HL-60 (cell line): Measurements from ENCODE around the gene PPP3CA.

Experiments
- DNase-seq, 2 experiments: peaks; one replicate each; pipeline ENCODE4 v3.0.0-alpha.2; 2010 to 2020; ENCODE audit warnings: low read depth in 1 of 2, low spot score in 1 of 2
- H3K27ac ChIP-seq: fragments of 250-450 bp; sonication (Bioruptor Pico); replicated peaks from 2 replicates; pipeline ENCODE4 v1.5.1; 2020; ENCODE audit warnings: mild to moderate bottlenecking, moderate library complexity
- H3K27me3 ChIP-seq: fragments of 250-450 bp; sonication (Bioruptor Pico); 2 replicates; pipeline ENCODE4 v1.5.1; 2021; ENCODE audit warnings: mild to moderate bottlenecking, moderate library complexity; ENCODE audit not compliant: insufficient read depth, poor library complexity, severe bottlenecking
- H3K4me3 ChIP-seq: replicated peaks from 2 replicates; pipeline ENCODE4 v1.5.1; 2011; ENCODE audit warnings: mild to moderate bottlenecking, control low read depth, low read length; ENCODE audit not compliant: insufficient read depth
- CTCF ChIP-seq: IDR thresholded peaks from one replicate; pipeline ENCODE4 v1.5.1; 2011; ENCODE audit warnings: low read length, control low read depth, inconsistent platforms; ENCODE audit not compliant: insufficient read depth
- GABPA ChIP-seq: IDR thresholded peaks from 2 replicates; pipeline ENCODE4 v1.6.1; 2012; ENCODE audit warnings: low read depth
- POLR2AphosphoS5 ChIP-seq: IDR thresholded peaks from 2 replicates; pipeline ENCODE4 v1.6.1; 2012; ENCODE audit warnings: low read depth
- REST ChIP-seq: IDR thresholded peaks from 2 replicates; pipeline ENCODE4 v1.6.1; 2012; ENCODE audit warnings: low read depth; ENCODE audit not compliant: insufficient replicate concordance
- SPI1 ChIP-seq: IDR thresholded peaks from 2 replicates; pipeline ENCODE4 v1.6.1; 2012; ENCODE audit warnings: low read depth, mild to moderate bottlenecking, borderline replicate concordance

The PPP3CA gene

GRCh38 chr4:101065346-101065745, 282.0 kb downstream of the PPP3CA start:
- peak overlapping the region; percentile 73 for H3K27ac ChIP-seq
- no peak overlapping the region for H3K4me3 ChIP-seq
- TF ChIP-seq REST (no peak), GABPA (no peak), SPI1 (no peak), POLR2AphosphoS5 (no peak), CTCF (no peak)
- H3K27me3 ChIP-seq, result no peaks in the 10 kb centered on the region
- DNase-seq, result peak; percentile 15 to 45

- Histone ChIP-seq H3K4me3 (no peak overlapping the region), H3K27me3 (no peaks in the 10 kb centered on the region), H3K27ac (peak overlapping the region; percentile 73)
- no peak for TF ChIP-seq CTCF
- no peak for DNase-seq
These were observed 282.7 kb downstream of the PPP3CA start for GRCh38 chr4:101064541-101065180.

- no peak for DNase-seq
- TF ChIP-seq CTCF, result no peak
- no peak for TF ChIP-seq REST
- no peak for TF ChIP-seq GABPA
- TF ChIP-seq POLR2AphosphoS5, result no peak
- TF ChIP-seq SPI1, result no peak
- no peaks in the 10 kb centered on the region for H3K27me3 ChIP-seq
- H3K27ac ChIP-seq, result no peak overlapping the region
- no peak overlapping the region for H3K4me3 ChIP-seq
These were observed 291.9 kb downstream of the PPP3CA start for GRCh38 chr4:101055392-101055791.

- Histone ChIP-seq H3K27ac (no peak overlapping the region), H3K27me3 (no peaks in the 10 kb centered on the region), H3K4me3 (no peak overlapping the region)
- no peak for DNase-seq
- TF ChIP-seq CTCF (no peak), POLR2AphosphoS5 (no peak)
These were observed 296.5 kb downstream of the PPP3CA start for GRCh38 chr4:101050837-101051205.
